Prostate gland (tissue), 2 donors: ENCODE results near the gene PRCD. TPM values are rescaled to one million over a fixed set of nuclear protein-coding genes. Genes with fewer than 3 reads are reported as not detected.

Experiments
- DNase-seq: peaks from one replicate; pipeline ENCODE4 v3.0.0-alpha.2; 2019; ENCODE audit warnings: low spot score
- H3K27ac ChIP-seq, 2 donors: fragments of 200-600 bp; sonication (generic); 2 replicates each; pipeline ENCODE4 v1.5.1; 2017 to 2019
- H3K27me3 ChIP-seq: fragments of 200-600 bp; sonication (generic); replicated peaks from 2 replicates; pipeline ENCODE4 v1.5.1; 2019; ENCODE audit not compliant: insufficient read depth
- H3K36me3 ChIP-seq, 2 donors: fragments of 200-600 bp; sonication (generic); 1 replicate in 1 of 2; 2 replicates in 1 of 2; pipeline versions ENCODE4 v1.5.1 to v1.8.1; 2017 to 2019
- H3K4me1 ChIP-seq: fragments of 200-600 bp; sonication (generic); replicated peaks from 2 replicates; pipeline ENCODE4 v1.5.1; 2019
- H3K4me3 ChIP-seq, 2 donors: fragments of 200-600 bp; sonication (generic); 2 replicates each; pipeline ENCODE4 v1.5.1; 2017 to 2019
- H3K9me3 ChIP-seq: fragments of 200-600 bp; sonication (generic); 2 replicates; pipeline ENCODE4 v1.5.1; 2017
- POLR2A ChIP-seq: fragments of 450-650 bp; IDR thresholded peaks from one replicate; pipeline ENCODE4 v1.6.1; 2016; ENCODE audit warnings: antibody characterized with exemption, mild to moderate bottlenecking
- POLR2AphosphoS5 ChIP-seq: sonication (generic); formaldehyde crosslinking; IDR thresholded peaks from one replicate; pipeline ENCODE4 v1.6.1; 2017; ENCODE audit warnings: antibody characterized with exemption
- WGBS: methylation state at CpG from one replicate; pipeline ENCODE4 v1.1.5; 2018; 5-methylcytosine and 5-hydroxymethylcytosine counted together
- intact Hi-C: fragments of 100-400 bp; cut with DNase I; formaldehyde crosslinking; loops from one replicate; pipeline ENCODE4 v1.14.2; 2022
- total RNA-seq, 2 donors: library from RNA; depleted of rRNA; stranded (reverse); fragments of >200 nt; gene quantifications; one replicate each; pipeline ENCODE4 v1.1.0, GENCODE V29; 2016
- TF ChIP-seq, protein P1 (sequence below), 4 experiments: fragments of 200-600 bp in 2 of 4; fragments of 450-650 bp in 2 of 4; sonication (generic) in 2 of 4; IDR thresholded peaks; 1 replicate in 3 of 4; 2 replicates in 1 of 4; pipeline ENCODE4 v1.5.1; 2016 to 2019; ENCODE audit warnings: antibody characterized with exemption in 4 of 4, mild to moderate bottlenecking in 2 of 4, moderate library complexity in 2 of 4

Gene PRCD
- total RNA-seq, 2 donors from 2014 or later = 0.36 to 0.85 TPM

DNA sequence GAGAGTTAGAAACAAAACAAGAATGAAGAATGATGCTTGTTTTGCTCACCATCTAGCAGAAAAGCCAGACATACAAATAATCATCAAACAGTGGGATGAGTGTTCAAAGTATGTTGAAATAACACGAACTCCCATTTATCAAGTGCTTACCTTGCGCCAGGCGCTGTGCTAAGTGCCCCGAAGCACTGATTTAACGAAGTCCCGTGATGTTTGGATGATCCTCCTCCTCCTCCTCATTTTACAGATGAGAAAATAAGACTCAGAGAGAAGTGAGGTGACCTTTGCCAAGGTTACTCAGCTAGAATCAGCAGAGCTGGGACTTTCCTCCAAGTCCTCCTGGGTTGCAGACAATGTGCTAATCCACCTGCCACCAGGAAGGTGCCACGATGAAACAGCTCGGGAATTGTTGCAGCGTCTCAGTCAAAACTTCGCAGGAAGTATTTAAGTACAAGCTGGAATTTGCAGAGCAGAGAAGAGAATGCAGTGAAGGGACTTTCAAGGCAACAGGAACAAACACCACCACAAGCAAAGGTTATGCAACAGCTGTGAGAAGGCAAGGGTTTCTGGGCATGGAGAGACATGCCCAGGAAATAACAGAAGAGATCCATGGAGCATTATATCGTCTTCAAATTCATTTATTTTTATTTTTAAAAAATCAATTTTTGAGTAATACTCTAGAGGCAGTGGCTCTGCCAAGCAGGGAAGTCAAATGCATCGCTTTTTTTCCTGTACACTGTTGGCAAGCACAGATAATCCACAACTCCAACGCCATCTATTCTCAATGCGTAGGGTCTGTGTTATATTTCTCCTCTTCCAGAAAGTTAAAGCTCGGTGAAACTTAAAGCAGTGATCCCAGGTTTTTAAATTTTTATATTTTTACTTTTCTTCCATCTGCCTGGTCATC, 11.1 kb downstream of the PRCD start:
- peak; percentile 80 for TF ChIP-seq POLR2AphosphoS5
- TF ChIP-seq, protein P1, sequence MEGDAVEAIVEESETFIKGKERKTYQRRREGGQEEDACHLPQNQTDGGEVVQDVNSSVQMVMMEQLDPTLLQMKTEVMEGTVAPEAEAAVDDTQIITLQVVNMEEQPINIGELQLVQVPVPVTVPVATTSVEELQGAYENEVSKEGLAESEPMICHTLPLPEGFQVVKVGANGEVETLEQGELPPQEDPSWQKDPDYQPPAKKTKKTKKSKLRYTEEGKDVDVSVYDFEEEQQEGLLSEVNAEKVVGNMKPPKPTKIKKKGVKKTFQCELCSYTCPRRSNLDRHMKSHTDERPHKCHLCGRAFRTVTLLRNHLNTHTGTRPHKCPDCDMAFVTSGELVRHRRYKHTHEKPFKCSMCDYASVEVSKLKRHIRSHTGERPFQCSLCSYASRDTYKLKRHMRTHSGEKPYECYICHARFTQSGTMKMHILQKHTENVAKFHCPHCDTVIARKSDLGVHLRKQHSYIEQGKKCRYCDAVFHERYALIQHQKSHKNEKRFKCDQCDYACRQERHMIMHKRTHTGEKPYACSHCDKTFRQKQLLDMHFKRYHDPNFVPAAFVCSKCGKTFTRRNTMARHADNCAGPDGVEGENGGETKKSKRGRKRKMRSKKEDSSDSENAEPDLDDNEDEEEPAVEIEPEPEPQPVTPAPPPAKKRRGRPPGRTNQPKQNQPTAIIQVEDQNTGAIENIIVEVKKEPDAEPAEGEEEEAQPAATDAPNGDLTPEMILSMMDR (IDR thresholded peaks at IDR 0.05) = no peak
- H3K4me3 ChIP-seq = no peak overlapping the region
- no peaks in the 10 kb centered on the region for H3K36me3 ChIP-seq
- no peaks in the 10 kb centered on the region for H3K4me1 ChIP-seq
- intact Hi-C loops = no loop called here
- DNase-seq = peak; percentile 66
- H3K27me3 ChIP-seq = no peaks in the 10 kb centered on the region
- peak overlapping the region; percentile 41 to 43 for H3K27ac ChIP-seq
- 37% methylated on average over 15 of the region's 15 CpGs for WGBS
- no peaks in the 10 kb centered on the region for H3K9me3 ChIP-seq

DNA sequence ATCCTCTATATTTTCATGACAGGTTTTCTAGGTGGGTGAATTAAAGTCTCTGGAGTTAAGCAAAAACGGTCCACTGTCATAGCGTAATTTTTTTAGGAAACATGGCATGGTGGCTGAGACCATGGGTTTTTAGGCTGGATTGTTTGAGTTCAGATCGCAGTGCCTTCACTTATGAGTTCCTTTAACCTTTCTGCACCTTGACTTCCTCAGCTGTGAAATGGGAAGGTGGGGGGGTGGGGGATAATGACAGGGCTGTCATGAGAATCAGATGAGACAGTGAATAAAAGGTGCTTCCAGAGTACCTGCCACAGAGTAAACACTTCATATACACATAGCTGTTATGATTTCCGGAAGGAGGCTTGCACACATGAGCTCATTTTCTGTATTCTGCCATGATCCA, 11.8 kb downstream of the PRCD start:
- Histone ChIP-seq H3K9me3 (no peaks in the 10 kb centered on the region), H3K27me3 (no peaks in the 10 kb centered on the region), H3K27ac (peak overlapping the region in 1 of 2 donors; percentile 41), H3K4me1 (no peaks in the 10 kb centered on the region), H3K36me3 (no peaks in the 10 kb centered on the region), H3K4me3 (no peak overlapping the region)
- TF ChIP-seq POLR2A (no peak), POLR2AphosphoS5 (no peak)
- TF ChIP-seq, protein P1 (IDR thresholded peaks at IDR 0.05) = no peak
- intact Hi-C loops = no loop called here
- 75% methylated on average over 4 of the region's 4 CpGs for WGBS
- DNase-seq = no peak

DNA sequence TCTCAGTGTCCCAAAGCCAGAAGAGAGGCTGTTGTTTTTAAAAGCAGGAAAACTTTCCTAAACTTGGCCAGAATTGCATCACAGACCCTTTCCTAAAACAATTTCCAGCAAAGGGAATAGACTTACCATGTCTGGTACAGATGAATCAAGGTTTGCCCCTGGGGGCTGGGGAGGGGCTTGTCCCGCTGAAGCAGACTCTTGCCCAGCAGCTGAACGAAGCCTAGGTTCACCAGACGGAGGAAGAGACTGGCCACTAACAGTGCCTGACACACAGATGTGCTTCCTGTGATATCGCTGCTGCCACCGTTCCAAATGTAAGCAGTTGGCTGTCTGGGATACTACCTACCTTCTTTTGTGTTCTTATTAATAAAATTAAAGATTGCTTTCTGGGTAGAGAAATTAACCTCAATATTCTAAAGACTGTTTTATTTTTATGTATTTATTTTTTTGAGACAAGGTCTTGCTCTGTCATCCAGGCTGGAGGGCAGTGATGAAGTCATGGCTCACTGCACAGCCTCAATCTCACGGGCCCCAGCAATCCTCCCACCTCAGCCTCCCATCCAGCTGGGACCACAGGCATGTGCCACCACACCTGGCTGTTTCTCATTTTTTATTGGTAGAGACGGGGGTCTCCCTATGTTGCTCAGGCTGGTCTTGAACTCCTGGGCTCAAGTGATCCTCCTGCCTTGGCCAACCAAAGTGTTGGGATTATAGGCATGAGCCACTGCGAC, 13.5 kb downstream of the PRCD start:
- intact Hi-C loops = no loop called here
- WGBS = 90% methylated on average over 8 of the region's 8 CpGs
- no peak for DNase-seq
- Histone ChIP-seq H3K4me1 (no peaks in the 10 kb centered on the region), H3K27ac (no peak overlapping the region), H3K4me3 (no peak overlapping the region), H3K9me3 (no peaks in the 10 kb centered on the region), H3K36me3 (no peaks in the 10 kb centered on the region), H3K27me3 (no peaks in the 10 kb centered on the region)
- TF ChIP-seq POLR2AphosphoS5 = no peak
- TF ChIP-seq POLR2A = no peak
- TF ChIP-seq, protein P1 (IDR thresholded peaks at IDR 0.05) = no peak

DNA sequence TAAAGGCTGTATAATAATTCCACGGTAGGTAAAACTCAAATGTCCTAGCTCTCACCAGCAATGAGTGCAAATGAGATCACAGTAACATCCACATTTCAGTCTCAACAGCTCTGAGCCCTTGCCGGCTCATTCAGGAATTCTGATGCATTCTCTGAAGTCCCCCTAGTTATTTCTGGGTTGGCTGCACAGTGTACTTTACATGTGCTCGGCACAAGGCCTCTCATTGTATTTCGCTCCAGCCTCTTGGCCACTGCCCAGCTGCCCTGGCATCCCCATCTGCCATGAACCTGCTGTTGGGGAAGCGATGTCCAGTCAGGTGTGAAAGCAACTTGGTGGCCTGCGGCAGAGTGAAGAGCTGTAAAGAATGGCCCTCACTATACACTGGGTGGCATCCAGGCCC, 14.3 kb downstream of the PRCD start:
- no peaks in the 10 kb centered on the region for H3K27me3 ChIP-seq
- H3K27ac ChIP-seq = no peak overlapping the region
- DNase-seq = no peak
- no peak overlapping the region for H3K4me3 ChIP-seq
- no peaks in the 10 kb centered on the region for H3K36me3 ChIP-seq
- TF ChIP-seq POLR2A (no peak), POLR2AphosphoS5 (no peak)
- TF ChIP-seq, protein P1 (IDR thresholded peaks at IDR 0.05) = no peak
- no peaks in the 10 kb centered on the region for H3K9me3 ChIP-seq
- 43% methylated on average over 6 of the region's 6 CpGs for WGBS
- H3K4me1 ChIP-seq = no peaks in the 10 kb centered on the region
- intact Hi-C loops = no loop called here
